Forelimb muscle (tissue), 1 donor: ENCODE results near the gene LRSAM1. TPM values are rescaled to one million over a fixed set of nuclear protein-coding genes. Genes with fewer than 3 reads are reported as not detected.

ENCODE experiments used
- DNase-seq: peaks from one replicate; pipeline ENCODE4 v3.0.0-alpha.2; 2013; ENCODE audit warnings: low read depth
- polyA plus RNA-seq: library from polyadenylated mRNA; unstranded; fragments of 120-200 nt; gene quantifications from one replicate; pipeline ENCODE4 v1.2.1, GENCODE V29; 2013; ENCODE audit not compliant: insufficient read length

LRSAM1 gene
- 11.9 TPM for polyA plus RNA-seq

GRCh38 chr9:127450830-127451607 is at the start of gene LRSAM1, which contains the start of gene RPL12:
TSS of gene LRSAM1 (plus strand) at chr9:127451510. CDS start at chr9:127454528, 3,018 bp downstream.
TSS of gene RPL12 (minus strand) at chr9:127451406. CDS start at chr9:127451317, 89 bp downstream.
- peak; percentile 92 for DNase-seq

GRCh38 chr9:127402401-127403090 is 48.8 kb upstream of the LRSAM1 start:
- no peak for DNase-seq

GRCh38 chr9:127403507-127404192 is 47.7 kb upstream of the LRSAM1 start:
- DNase-seq: no peak

- no peak for DNase-seq
These were observed 46.7 kb upstream of the LRSAM1 start for GRCh38 chr9:127404631-127405030.

GRCh38 chr9:127405344-127406125 is 45.8 kb upstream of the LRSAM1 start:
- no peak for DNase-seq

- no peak for DNase-seq
These were observed 44.4 kb upstream of the LRSAM1 start for GRCh38 chr9:127406799-127407491.

- DNase-seq: no peak
These were observed 43.8 kb upstream of the LRSAM1 start for GRCh38 chr9:127407492-127407843.

GRCh38 chr9:127411122-127411521 is 40.2 kb upstream of the LRSAM1 start:
- DNase-seq: no peak

GRCh38 chr9:127415141-127415540 is 36.2 kb upstream of the LRSAM1 start:
- DNase-seq: no peak

- no peak for DNase-seq
These were observed 35.7 kb upstream of the LRSAM1 start for GRCh38 chr9:127415657-127416056.

GRCh38 chr9:127417131-127418036 is 33.9 kb upstream of the LRSAM1 start:
- no peak for DNase-seq

GRCh38 chr9:127418037-127418471 is 33.3 kb upstream of the LRSAM1 start:
- no peak for DNase-seq

- no peak for DNase-seq
These were observed 32.0 kb upstream of the LRSAM1 start for GRCh38 chr9:127419348-127419747.

GRCh38 chr9:127421057-127421456 is 30.3 kb upstream of the LRSAM1 start:
- no peak for DNase-seq

GRCh38 chr9:127422133-127422782 is 29.1 kb upstream of the LRSAM1 start:
- no peak for DNase-seq

GRCh38 chr9:127422787-127423186 is 28.5 kb upstream of the LRSAM1 start:
- DNase-seq: no peak

GRCh38 chr9:127423476-127423933 is 27.8 kb upstream of the LRSAM1 start:
- DNase-seq: no peak

- peak; percentile 84 for DNase-seq
These were observed 27.2 kb upstream of the LRSAM1 start, which contains the start of gene ZNF79 for GRCh38 chr9:127423934-127424675. TSS of gene ZNF79 (plus strand) at chr9:127424382. CDS start at chr9:127424788, 406 bp downstream.

GRCh38 chr9:127424676-127424999 is 26.7 kb upstream of the LRSAM1 start:
- DNase-seq: no peak
